ENCODE results near the gene RREB1. TPM values are rescaled to one million over a fixed set of nuclear protein-coding genes. Genes with fewer than 3 reads are reported as not detected.

Gene RREB1
- total RNA-seq, 1 donor from 2014 or later, result 28.3 TPM

DNA sequence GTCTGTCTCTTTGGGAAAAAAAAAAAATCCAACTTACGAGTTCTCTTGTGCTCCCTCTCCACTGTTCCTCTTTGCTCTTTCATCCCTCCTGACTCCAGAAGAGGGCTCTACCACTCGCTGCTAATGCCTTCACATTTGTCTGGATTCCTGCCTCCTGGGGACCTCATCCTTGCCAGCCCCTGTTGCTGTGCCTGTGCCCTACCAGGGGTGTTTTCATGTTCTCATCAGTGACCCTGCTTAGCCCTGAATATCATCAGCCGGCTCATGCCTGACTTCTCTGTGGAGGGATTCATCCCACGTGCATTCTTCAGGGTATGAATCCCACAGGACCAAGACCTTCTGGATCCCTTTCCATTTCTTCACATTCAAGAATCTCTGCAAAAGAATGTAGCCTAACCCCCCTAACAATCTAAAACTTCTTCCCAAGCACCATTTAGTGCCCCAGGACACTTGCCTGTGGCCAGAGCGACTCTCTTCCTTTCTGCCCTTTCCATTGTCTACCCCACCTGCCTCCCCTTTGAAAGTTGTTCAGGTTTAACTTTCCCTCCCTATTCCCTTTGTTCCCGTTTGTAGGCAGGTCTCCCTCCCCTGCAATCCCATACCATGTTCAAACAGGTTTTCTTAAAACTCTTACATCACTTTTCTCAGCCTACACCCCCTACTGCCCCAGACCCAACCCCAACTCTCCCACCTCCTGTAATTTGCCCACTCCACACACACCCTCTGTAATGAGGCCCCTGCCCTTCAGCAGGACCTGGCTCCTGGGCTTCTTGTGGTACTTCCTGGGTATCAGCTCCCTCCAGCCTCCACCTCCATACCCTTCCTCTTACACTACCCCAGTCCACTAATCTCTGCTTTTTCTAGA, 50.2 kb downstream of the RREB1 start:
- no peaks in the 10 kb centered on the region for H3K9me3 Mint-ChIP-seq
- no peaks in the 10 kb centered on the region for H3K27me3 Mint-ChIP-seq (ENCODE audit: low read depth)
- H3K4me1 Mint-ChIP-seq, result peaks cover 32% of the 10 kb centered on the region
- H3K27ac Mint-ChIP-seq (ENCODE audit: unreplicated experiment), result no peak overlapping the region
- H3K36me3 Mint-ChIP-seq (ENCODE audit: low read depth), result no peaks in the 10 kb centered on the region
- TF ChIP-seq, protein P1, sequence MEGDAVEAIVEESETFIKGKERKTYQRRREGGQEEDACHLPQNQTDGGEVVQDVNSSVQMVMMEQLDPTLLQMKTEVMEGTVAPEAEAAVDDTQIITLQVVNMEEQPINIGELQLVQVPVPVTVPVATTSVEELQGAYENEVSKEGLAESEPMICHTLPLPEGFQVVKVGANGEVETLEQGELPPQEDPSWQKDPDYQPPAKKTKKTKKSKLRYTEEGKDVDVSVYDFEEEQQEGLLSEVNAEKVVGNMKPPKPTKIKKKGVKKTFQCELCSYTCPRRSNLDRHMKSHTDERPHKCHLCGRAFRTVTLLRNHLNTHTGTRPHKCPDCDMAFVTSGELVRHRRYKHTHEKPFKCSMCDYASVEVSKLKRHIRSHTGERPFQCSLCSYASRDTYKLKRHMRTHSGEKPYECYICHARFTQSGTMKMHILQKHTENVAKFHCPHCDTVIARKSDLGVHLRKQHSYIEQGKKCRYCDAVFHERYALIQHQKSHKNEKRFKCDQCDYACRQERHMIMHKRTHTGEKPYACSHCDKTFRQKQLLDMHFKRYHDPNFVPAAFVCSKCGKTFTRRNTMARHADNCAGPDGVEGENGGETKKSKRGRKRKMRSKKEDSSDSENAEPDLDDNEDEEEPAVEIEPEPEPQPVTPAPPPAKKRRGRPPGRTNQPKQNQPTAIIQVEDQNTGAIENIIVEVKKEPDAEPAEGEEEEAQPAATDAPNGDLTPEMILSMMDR (conservative IDR thresholded peaks at IDR 0.05), result no peak
- no peak overlapping the region for H3K4me3 Mint-ChIP-seq
- DNase-seq (ENCODE audit: low read depth, low spot score), result no peak

DNA sequence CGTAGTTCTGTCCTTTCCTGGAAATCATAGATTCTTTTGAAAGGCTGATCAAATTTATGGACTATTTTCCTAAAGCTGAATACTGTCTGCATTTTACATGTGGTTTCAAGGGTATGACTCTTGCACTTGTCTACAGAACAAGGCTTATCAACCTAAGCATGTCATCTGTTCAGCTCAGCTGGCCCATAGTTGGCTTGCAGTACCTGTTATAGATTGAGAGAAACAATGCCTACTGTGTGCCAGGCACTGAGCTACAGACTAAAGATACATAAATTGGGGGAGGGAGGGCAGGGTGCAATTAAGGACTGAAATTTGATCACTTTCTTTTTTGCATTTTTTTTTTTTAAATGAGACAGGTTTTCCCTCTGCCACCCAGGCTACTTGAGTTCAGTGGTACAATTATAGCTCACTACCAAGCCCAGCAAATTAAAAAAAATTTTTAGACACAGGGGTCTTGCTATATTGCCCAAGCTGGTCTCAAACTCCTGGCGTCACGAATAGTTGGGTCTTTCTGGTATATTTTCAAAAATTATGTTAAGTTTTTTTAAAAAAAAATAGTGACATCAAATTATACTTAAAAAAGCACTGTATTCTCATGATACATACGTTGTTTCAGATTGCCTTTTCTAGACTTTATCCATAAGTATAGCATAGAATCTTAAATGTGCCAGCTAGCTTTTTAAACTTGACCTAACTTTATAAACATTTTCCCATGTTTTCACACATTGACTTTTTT, 52.2 kb downstream of the RREB1 start:
- no peaks in the 10 kb centered on the region for H3K9me3 Mint-ChIP-seq
- peaks cover 40% of the 10 kb centered on the region for H3K4me1 Mint-ChIP-seq
- H3K27me3 Mint-ChIP-seq (ENCODE audit: low read depth), result no peaks in the 10 kb centered on the region
- no peak overlapping the region for H3K4me3 Mint-ChIP-seq
- H3K36me3 Mint-ChIP-seq (ENCODE audit: low read depth), result no peaks in the 10 kb centered on the region
- no peak overlapping the region for H3K27ac Mint-ChIP-seq (ENCODE audit: unreplicated experiment)
- no peak for DNase-seq (ENCODE audit: low read depth, low spot score)
- TF ChIP-seq, protein P1 (conservative IDR thresholded peaks at IDR 0.05), result no peak

DNA sequence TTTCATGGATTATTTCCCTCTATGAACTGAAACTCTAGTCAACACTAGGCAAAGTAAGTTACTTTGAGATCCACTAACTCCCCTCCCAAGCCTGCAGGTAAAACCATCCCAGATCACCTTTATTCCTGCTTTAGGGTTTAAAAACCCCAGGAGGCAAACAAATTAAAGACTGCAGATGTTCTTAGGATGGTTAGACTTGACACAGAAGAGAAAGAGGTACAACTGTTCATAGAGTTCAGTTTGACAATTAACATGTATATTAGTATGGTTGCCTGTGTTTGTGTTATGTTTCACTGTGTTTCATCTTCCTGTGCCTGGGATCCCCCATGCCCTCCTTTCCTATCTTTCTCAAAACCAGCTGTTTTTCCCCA, 53.5 kb downstream of the RREB1 start:
- TF ChIP-seq, protein P1 (conservative IDR thresholded peaks at IDR 0.05), result no peak
- no peak for DNase-seq (ENCODE audit: low read depth, low spot score)
- no peaks in the 10 kb centered on the region for H3K9me3 Mint-ChIP-seq
- no peak overlapping the region for H3K27ac Mint-ChIP-seq (ENCODE audit: unreplicated experiment)
- no peak overlapping the region for H3K4me3 Mint-ChIP-seq
- no peaks in the 10 kb centered on the region for H3K27me3 Mint-ChIP-seq (ENCODE audit: low read depth)
- peaks cover 41% of the 10 kb centered on the region for H3K4me1 Mint-ChIP-seq
- no peaks in the 10 kb centered on the region for H3K36me3 Mint-ChIP-seq (ENCODE audit: low read depth)

DNA sequence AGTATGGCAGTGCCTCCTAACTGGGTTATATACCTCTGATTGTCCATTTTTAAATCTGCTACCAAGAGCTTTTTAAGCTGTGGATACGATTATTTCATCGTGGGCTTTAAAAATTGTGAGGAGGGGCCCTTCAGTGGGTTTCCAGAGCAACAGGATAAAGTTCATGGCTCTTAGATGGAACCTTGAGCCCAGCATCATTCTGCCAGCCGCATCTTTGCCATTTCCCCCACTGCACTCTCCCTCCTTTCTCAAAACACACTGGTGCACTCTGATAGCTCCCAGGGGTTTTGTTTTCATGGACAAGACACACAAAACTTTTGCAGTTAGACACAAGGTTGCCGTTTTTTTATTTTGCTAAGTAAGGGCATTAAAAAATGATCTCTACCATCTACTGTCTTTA, 54.1 kb downstream of the RREB1 start:
- no peak for DNase-seq (ENCODE audit: low read depth, low spot score)
- no peaks in the 10 kb centered on the region for H3K36me3 Mint-ChIP-seq (ENCODE audit: low read depth)
- TF ChIP-seq, protein P1 (conservative IDR thresholded peaks at IDR 0.05), result no peak
- H3K4me3 Mint-ChIP-seq, result no peak overlapping the region
- no peak overlapping the region for H3K27ac Mint-ChIP-seq (ENCODE audit: unreplicated experiment)
- no peaks in the 10 kb centered on the region for H3K9me3 Mint-ChIP-seq
- peaks cover 40% of the 10 kb centered on the region for H3K4me1 Mint-ChIP-seq
- no peaks in the 10 kb centered on the region for H3K27me3 Mint-ChIP-seq (ENCODE audit: low read depth)

DNA sequence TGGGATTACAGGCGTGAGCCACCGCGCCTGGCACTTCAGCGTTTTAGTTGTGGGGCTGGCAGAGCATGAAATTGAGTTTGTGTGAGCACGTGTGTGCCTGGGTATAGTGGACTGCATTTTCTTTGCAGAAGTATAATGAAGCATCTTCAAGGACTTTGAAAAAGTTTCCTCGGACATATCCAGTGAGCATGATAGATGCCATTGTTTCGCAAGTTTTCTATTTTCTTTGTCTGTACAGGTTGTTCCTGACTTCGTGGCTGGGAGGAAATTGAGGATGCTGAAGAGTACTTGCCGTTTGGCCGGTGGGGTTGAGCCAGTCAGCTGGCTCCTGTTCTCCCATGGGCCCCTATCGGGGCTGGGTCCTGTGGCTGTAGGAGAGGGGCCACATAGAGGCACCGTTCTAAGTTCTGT, 55.9 kb downstream of the RREB1 start:
- Mint-ChIP-seq H3K27ac (ENCODE audit: unreplicated experiment) (no peak overlapping the region), H3K36me3 (ENCODE audit: low read depth) (no peaks in the 10 kb centered on the region), H3K27me3 (ENCODE audit: low read depth) (no peaks in the 10 kb centered on the region), H3K4me3 (no peak overlapping the region), H3K4me1 (peaks cover 32% of the 10 kb centered on the region), H3K9me3 (no peaks in the 10 kb centered on the region)
- DNase-seq (ENCODE audit: low read depth, low spot score), result no peak
- TF ChIP-seq, protein P1 (conservative IDR thresholded peaks at IDR 0.05), result no peak

Measured in neural crest cell (in vitro differentiated cells).